CD4-positive, alpha-beta memory T cell (primary cell): Measurements from ENCODE around the gene CD8B2. TPM values are rescaled to one million over a fixed set of nuclear protein-coding genes. Genes with fewer than 3 reads are reported as not detected.
"Not testable (repeated sequence)": the region's sequence is repeated elsewhere in the genome, so short reads cannot be mapped to it uniquely, and the experiment has no call there.

ENCODE experiments used
- CTCF ChIA-PET: fragments of 350-600 bp; sonication (Branson Sonifier 250); formaldehyde crosslinking; loops from one replicate; lab custom pipeline; 2021; ENCODE audit warnings: inconsistent platforms; ENCODE audit not compliant: partially characterized antibody; lab: Charles Lee
- POLR2A ChIA-PET: fragments of 350-600 bp; sonication (Branson Sonifier 250); formaldehyde crosslinking; loops from one replicate; lab custom pipeline; 2021; ENCODE audit not compliant: partially characterized antibody; lab: Charles Lee
- DNase-seq, 5 donors: peaks; one replicate each; pipeline versions ENCODE4 v3.0.0 to v3.0.0-alpha.2; 2020 to 2022; ENCODE audit warnings: mixed read lengths in 1 of 5
- H3K27ac ChIP-seq: one replicate; pipeline ENCODE4 v1.7.0; 2013; ENCODE audit warnings: low read depth, low read length
- H3K27me3 ChIP-seq: 2 replicates; pipeline ENCODE4 v1.7.0; 2013; ENCODE audit warnings: mild to moderate bottlenecking, low read length, moderate library complexity; ENCODE audit not compliant: insufficient read depth
- H3K36me3 ChIP-seq: 2 replicates; pipeline ENCODE4 v1.7.0; 2013; ENCODE audit warnings: mild to moderate bottlenecking, low read length, moderate library complexity; ENCODE audit not compliant: insufficient read depth
- H3K4me1 ChIP-seq: 2 replicates; pipeline ENCODE4 v1.7.0; 2013; ENCODE audit warnings: mild to moderate bottlenecking, low read length, moderate library complexity; ENCODE audit not compliant: insufficient read depth
- H3K4me3 ChIP-seq, 2 donors: one replicate each; pipeline ENCODE4 v1.7.0; 2013; ENCODE audit warnings: low read length in 2 of 2, mild to moderate bottlenecking in 1 of 2
- H3K9me3 ChIP-seq, 2 donors: one replicate each; pipeline ENCODE4 v1.7.0; 2013; ENCODE audit warnings: low read length in 2 of 2, control low read depth in 1 of 2; ENCODE audit not compliant: control insufficient read depth in 1 of 2
- H3K27ac Mint-ChIP-seq, 7 donors: one replicate each; pipeline ENCODE4 v1.8.0; 2020 to 2021; ENCODE audit warnings: mixed read lengths in 7 of 7, mild to moderate bottlenecking in 6 of 7, inconsistent platforms in 3 of 7, moderate library complexity in 3 of 7
- H3K27me3 Mint-ChIP-seq, 2 donors: one replicate each; pipeline ENCODE4 v1.8.0; 2020 to 2021; ENCODE audit warnings: mixed read lengths in 2 of 2
- H3K36me3 Mint-ChIP-seq, 2 donors: one replicate each; pipeline ENCODE4 v1.8.0; 2020 to 2021; ENCODE audit warnings: mixed read lengths in 2 of 2, inconsistent platforms in 1 of 2, mild to moderate bottlenecking in 1 of 2
- H3K4me1 Mint-ChIP-seq, 4 donors: one replicate each; pipeline ENCODE4 v1.8.0; 2020 to 2021; ENCODE audit warnings: mixed read lengths in 4 of 4, mild to moderate bottlenecking in 1 of 4
- H3K4me3 Mint-ChIP-seq, 8 donors: one replicate each; pipeline ENCODE4 v1.8.0; 2020 to 2021; ENCODE audit warnings: mixed read lengths in 8 of 8, mild to moderate bottlenecking in 7 of 8, moderate library complexity in 6 of 8, inconsistent platforms in 3 of 8
- H3K9me3 Mint-ChIP-seq, 8 donors: one replicate each; pipeline ENCODE4 v1.8.0; 2020 to 2021; ENCODE audit warnings: mixed read lengths in 8 of 8, mild to moderate bottlenecking in 5 of 8, inconsistent platforms in 3 of 8, moderate library complexity in 1 of 8
- intact Hi-C: fragments of 100-400 bp; cut with micrococcal nuclease; formaldehyde crosslinking; loops from one replicate; pipeline ENCODE4 v1.15.1; 2023
- polyA plus RNA-seq, 2 donors: library from polyadenylated mRNA; unstranded; fragments of 300-500 nt; fragmentation: Illumina TruSeq; gene quantifications; one replicate each; pipeline ENCODE4 v1.2.3, GENCODE V29; 2021
- total RNA-seq, 2 experiments: library from RNA; stranded (reverse); gene quantifications; one replicate each; pipeline ENCODE4 v1.2.3, GENCODE V29; 2021

Gene CD8B2
- total and polyA plus RNA-seq, 4 experiments from 2014 or later: not detected

GRCh38 chr2:106504787-106505186 is 17.6 kb downstream of the CD8B2 start:
- H3K27me3 Mint-ChIP-seq, H3K27me3 ChIP-seq, DNase-seq, H3K4me1 ChIP-seq, H3K4me3 Mint-ChIP-seq, CTCF ChIA-PET, H3K4me1 Mint-ChIP-seq, H3K27ac Mint-ChIP-seq, H3K27ac ChIP-seq, H3K9me3 Mint-ChIP-seq, H3K36me3 ChIP-seq, H3K36me3 Mint-ChIP-seq, intact Hi-C loops, POLR2A ChIA-PET, H3K4me3 ChIP-seq, H3K9me3 ChIP-seq: not testable (repeated sequence)

DNA sequence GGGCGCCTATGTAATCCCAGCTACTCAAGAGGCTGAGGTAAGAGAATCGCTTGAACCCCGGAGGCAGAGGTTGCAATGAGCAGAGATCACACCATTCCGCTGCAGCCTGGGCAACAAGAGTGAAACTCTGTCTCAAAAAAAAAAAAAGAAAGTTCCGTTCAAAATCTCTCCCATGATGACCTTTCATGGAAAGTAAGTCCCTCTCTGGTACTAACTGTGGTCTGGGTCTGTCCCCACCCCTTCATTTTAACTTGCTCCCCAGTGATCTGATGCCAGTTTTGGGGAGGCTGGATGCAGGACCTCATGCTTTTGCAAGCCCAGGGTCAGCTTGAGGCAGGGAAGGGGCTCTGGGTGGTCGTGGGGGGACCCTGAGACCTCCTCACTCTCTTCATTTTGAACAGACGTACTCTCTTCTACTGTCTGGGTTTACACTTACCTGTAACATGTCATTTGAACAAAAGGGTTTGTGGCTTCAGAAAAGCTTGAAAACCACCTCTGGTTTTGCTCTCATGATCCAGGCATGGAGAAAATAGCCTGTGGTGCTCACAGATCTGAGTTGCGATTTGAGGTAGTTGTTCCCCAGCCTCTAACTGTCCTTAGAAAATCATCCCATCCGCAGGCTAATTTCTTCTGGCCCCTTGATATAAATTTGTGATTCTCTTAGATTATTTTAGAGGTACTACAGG is 19.0 kb downstream of the CD8B2 start:
- CTCF ChIA-PET, H3K36me3 ChIP-seq, H3K4me3 ChIP-seq, H3K27ac ChIP-seq, H3K27ac Mint-ChIP-seq, DNase-seq, H3K9me3 ChIP-seq, H3K36me3 Mint-ChIP-seq, H3K4me1 Mint-ChIP-seq, H3K4me1 ChIP-seq, POLR2A ChIA-PET, H3K4me3 Mint-ChIP-seq, H3K27me3 ChIP-seq, H3K27me3 Mint-ChIP-seq, H3K9me3 Mint-ChIP-seq, intact Hi-C loops: not testable (repeated sequence)

GRCh38 chr2:106508660-106509373 is 21.7 kb downstream of the CD8B2 start:
- H3K9me3 Mint-ChIP-seq, H3K27ac Mint-ChIP-seq, CTCF ChIA-PET, H3K4me1 ChIP-seq, H3K27me3 Mint-ChIP-seq, DNase-seq, H3K27ac ChIP-seq, H3K4me3 Mint-ChIP-seq, POLR2A ChIA-PET, H3K36me3 Mint-ChIP-seq, H3K36me3 ChIP-seq, H3K4me1 Mint-ChIP-seq, H3K9me3 ChIP-seq, H3K4me3 ChIP-seq, intact Hi-C loops, H3K27me3 ChIP-seq: not testable (repeated sequence)

GRCh38 chr2:106509374-106509770 is 22.2 kb downstream of the CD8B2 start:
- DNase-seq, H3K27ac Mint-ChIP-seq, intact Hi-C loops, H3K36me3 ChIP-seq, CTCF ChIA-PET, H3K4me3 Mint-ChIP-seq, H3K4me3 ChIP-seq, H3K27ac ChIP-seq, H3K27me3 ChIP-seq, H3K4me1 Mint-ChIP-seq, H3K36me3 Mint-ChIP-seq, H3K4me1 ChIP-seq, H3K27me3 Mint-ChIP-seq, H3K9me3 Mint-ChIP-seq, POLR2A ChIA-PET, H3K9me3 ChIP-seq: not testable (repeated sequence)

- H3K27ac ChIP-seq, H3K36me3 ChIP-seq, H3K27me3 Mint-ChIP-seq, H3K27me3 ChIP-seq, H3K4me1 ChIP-seq, H3K27ac Mint-ChIP-seq, H3K4me1 Mint-ChIP-seq, H3K9me3 ChIP-seq, H3K36me3 Mint-ChIP-seq, DNase-seq, POLR2A ChIA-PET, H3K4me3 ChIP-seq, H3K9me3 Mint-ChIP-seq, intact Hi-C loops: not testable (repeated sequence)
- CTCF ChIA-PET: interaction anchor here (1.1 kb wide), 1 partner anchor 32 kb away, joined by 3 read pairs; no protein-coding TSS in a partner anchor
- peak overlapping the region in 1 of 8 donors; percentile 17 for H3K4me3 Mint-ChIP-seq
Measured at GRCh38 chr2:106510791-106511190, 23.6 kb downstream of the CD8B2 start.

- POLR2A ChIA-PET: not testable (repeated sequence)
Measured at GRCh38 chr2:106511476-106511901, 24.3 kb downstream of the CD8B2 start.

DNA sequence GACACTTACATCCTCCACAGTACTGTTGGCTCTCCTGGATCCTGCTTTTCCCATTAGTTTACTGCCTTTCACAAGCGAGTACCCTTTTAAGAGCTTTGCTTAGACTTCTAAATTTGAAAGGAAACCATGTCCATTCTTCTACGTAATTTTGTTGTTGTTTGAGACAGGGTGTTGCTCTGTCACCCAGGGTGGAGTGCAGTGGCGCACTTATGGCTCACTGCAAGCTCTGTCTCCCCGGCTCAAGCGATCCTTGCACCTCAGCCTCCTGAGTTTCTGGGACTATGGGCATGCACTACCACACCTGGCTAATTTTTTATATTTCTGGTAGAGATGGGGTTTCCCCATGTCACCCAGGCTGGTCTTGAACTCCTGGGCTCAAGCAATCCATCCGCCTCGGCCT is 24.8 kb downstream of the CD8B2 start:
- H3K4me3 ChIP-seq, H3K27me3 ChIP-seq, H3K27me3 Mint-ChIP-seq, CTCF ChIA-PET, H3K36me3 ChIP-seq, DNase-seq, H3K4me1 ChIP-seq, H3K27ac ChIP-seq, POLR2A ChIA-PET, H3K9me3 Mint-ChIP-seq, intact Hi-C loops, H3K4me1 Mint-ChIP-seq, H3K9me3 ChIP-seq, H3K36me3 Mint-ChIP-seq: not testable (repeated sequence)
- peak overlapping the region in 3 of 7 donors; percentile 42 to 73 (median 65) for H3K27ac Mint-ChIP-seq
- peak overlapping the region in 7 of 8 donors; percentile 43 to 73 (median 68) for H3K4me3 Mint-ChIP-seq

More at GRCh38 chr2:106511476-106511901, 24.3 kb downstream of the CD8B2 start:
- DNase-seq, intact Hi-C loops, CTCF ChIA-PET, H3K36me3 ChIP-seq, H3K4me1 Mint-ChIP-seq, H3K4me3 ChIP-seq, H3K27me3 ChIP-seq, H3K36me3 Mint-ChIP-seq, H3K27me3 Mint-ChIP-seq, H3K27ac ChIP-seq, H3K9me3 ChIP-seq, H3K4me1 ChIP-seq, H3K9me3 Mint-ChIP-seq: not testable (repeated sequence)
- peak overlapping the region; percentile 31 to 73 (median 66) for H3K4me3 Mint-ChIP-seq
- peak overlapping the region in 2 of 7 donors; percentile 31 to 42 for H3K27ac Mint-ChIP-seq
